GM12878 (cell line): ENCODE data around the gene MACROD2. TPM values are rescaled to one million over a fixed set of nuclear protein-coding genes. Genes with fewer than 3 reads are reported as not detected.

ENCODE experiments used
- ATAC-seq: fragments of 200-7000 bp; cut with Tn5 transposase; 3 replicates; pipeline ENCODE4 v1.9.1; 2020; ENCODE audit warnings: mild to moderate bottlenecking, moderate library complexity
- BruUV-seq: library from RNA; stranded (reverse); fragments of 400-500 nt; replicated peaks from 2 replicates; lab custom pipeline; 2021; lab: Mats Ljungman, UMichigan
- CTCF ChIA-PET: fragments of 300-600 bp; sonication (Branson Sonifier 250); formaldehyde crosslinking; extraction: SDS; loops from one replicate; lab custom pipeline; 2021; ENCODE audit warnings: inconsistent platforms; lab: Yijun Ruan, JAX
- POLR2A ChIA-PET: fragments of 350-600 bp; formaldehyde crosslinking; extraction: SDS; loops from one replicate; lab custom pipeline; 2021; ENCODE audit warnings: inconsistent platforms; lab: Charles Lee
- RAD21 ChIA-PET: fragments of 300-600 bp; sonication (Branson Sonifier 250); formaldehyde crosslinking; loops from one replicate; lab custom pipeline; 2023; ENCODE audit warnings: antibody characterized with exemption; ENCODE audit not compliant: unreplicated experiment; lab: Charles Lee
- SMC1A ChIA-PET: fragments of 300-600 bp; sonication (Branson Sonifier 250); formaldehyde crosslinking; loops from one replicate; lab custom pipeline; 2023; ENCODE audit not compliant: unreplicated experiment, uncharacterized antibody; lab: Charles Lee
- DNase-seq: peaks from one replicate; pipeline ENCODE4 v3.0.0-alpha.2; 2011; ENCODE audit warnings: low read depth, low spot score
- FAIRE-seq: peaks from 3 replicates; lab custom pipeline; 2011; peaks lifted over from hg19 to GRCh38; lab: Jason Lieb, UNC
- H2AFZ ChIP-seq: 2 replicates; pipeline ENCODE4 v1.6.0; 2011; ENCODE audit warnings: low read depth, low read length, control low read depth; ENCODE audit not compliant: control insufficient read depth
- H3K27ac ChIP-seq: 2 replicates; pipeline ENCODE4 v1.5.1; 2011; ENCODE audit warnings: control low read depth; ENCODE audit not compliant: control insufficient read depth, insufficient read depth
- H3K27me3 ChIP-seq, 2 experiments: replicated peaks in 1 of 2; 2 replicates each; pipeline versions ENCODE4 v1.6.0 to v1.6.1; 2011; ENCODE audit warnings: low read length in 1 of 2; ENCODE audit not compliant: control insufficient read depth in 2 of 2, insufficient read depth in 2 of 2
- H3K36me3 ChIP-seq, 2 experiments: 2 replicates each; pipeline ENCODE4 v1.5.1; 2011; ENCODE audit warnings: low read length in 1 of 2; ENCODE audit not compliant: control insufficient read depth in 2 of 2, insufficient read depth in 2 of 2
- H3K4me1 ChIP-seq: 2 replicates; pipeline ENCODE4 v1.6.1; 2011; ENCODE audit warnings: mild to moderate bottlenecking, low read length, moderate library complexity, mixed read lengths; ENCODE audit not compliant: control insufficient read depth, insufficient read depth
- H3K4me2 ChIP-seq: 2 replicates; pipeline ENCODE4 v1.6.0; 2011; ENCODE audit warnings: control low read depth; ENCODE audit not compliant: control insufficient read depth, insufficient read depth
- H3K4me3 ChIP-seq: fragments of 200-600 bp; sonication (generic); 2 replicates; pipeline ENCODE4 v1.5.1; 2016
- H3K79me2 ChIP-seq: 2 replicates; pipeline ENCODE4 v1.6.0; 2011; ENCODE audit warnings: low read length; ENCODE audit not compliant: control insufficient read depth, insufficient read depth
- H3K9ac ChIP-seq: 2 replicates; pipeline ENCODE4 v1.8.0; 2011; ENCODE audit warnings: low read length, control low read depth, mixed read lengths; ENCODE audit not compliant: control insufficient read depth, insufficient read depth
- H3K9me3 ChIP-seq: replicated peaks from 3 replicates; pipeline ENCODE4 v1.5.1; 2011; ENCODE audit warnings: mild to moderate bottlenecking, low read length; ENCODE audit not compliant: control insufficient read depth, insufficient read depth
- H4K20me1 ChIP-seq: 2 replicates; pipeline ENCODE4 v1.6.0; 2011; ENCODE audit not compliant: control insufficient read depth, insufficient read depth
- FOXK2 ChIP-seq: fragments of 450-650 bp; IDR thresholded peaks from 2 replicates; pipeline ENCODE4 v1.6.1; 2017; ENCODE audit warnings: mild to moderate bottlenecking, moderate library complexity
- IKZF2 ChIP-seq, 2 experiments: fragments of 450-650 bp; IDR thresholded peaks; 2 replicates each; pipeline ENCODE4 v1.6.1; 2017; ENCODE audit warnings: mild to moderate bottlenecking in 2 of 2, moderate library complexity in 2 of 2
- KAT2A ChIP-seq: conservative IDR thresholded peaks from 2 replicates; pipeline ENCODE4 v1.6.1; 2011; ENCODE audit warnings: low read depth, low read length; ENCODE audit not compliant: control insufficient read depth
- PBX3 ChIP-seq: IDR thresholded peaks from 2 replicates; pipeline ENCODE4 v1.6.1; 2011; ENCODE audit warnings: mild to moderate bottlenecking, low read depth, low read length, moderate library complexity; ENCODE audit not compliant: insufficient replicate concordance
- PRDM15 ChIP-seq: fragments of 450-650 bp; formaldehyde crosslinking; IDR thresholded peaks from 2 replicates; pipeline ENCODE4 v1.4.0; 2020; ENCODE audit warnings: mild to moderate bottlenecking, moderate library complexity
- SPI1 ChIP-seq: IDR thresholded peaks from 2 replicates; pipeline ENCODE4 v1.6.1; 2011; ENCODE audit warnings: low read depth, mild to moderate bottlenecking, low read length, moderate library complexity, borderline replicate concordance; ENCODE audit not compliant: insufficient read depth
- WGBS: methylation state at CpG from one replicate; pipeline ENCODE4 v1.1.6; 2016; ENCODE audit warnings: low lambda C conversion rate; ENCODE audit not compliant: insufficient replicate concordance, insufficient coverage; ENCODE audit errors: missing lambda C conversion rate; 5-methylcytosine and 5-hydroxymethylcytosine counted together
- in situ Hi-C: fragments of 300-500 bp; cut with MboI; formaldehyde crosslinking; loops from 9 replicates; pipeline ENCODE4 v1.14.3; 2018; ENCODE audit warnings: mixed read lengths
- intact Hi-C: fragments of 100-400 bp; cut with micrococcal nuclease; formaldehyde crosslinking; loops from one replicate; pipeline ENCODE4 v1.14.2; 2022; ENCODE audit not compliant: unreplicated experiment
- polyA plus RNA-seq, 11 experiments: library from polyadenylated mRNA; depleted of rRNA in 4 of 11; unstranded in 6 of 11; stranded (reverse) in 5 of 11; fragments of >200 nt; fragmentation: Nextera tagmentation in 4 of 11; fragmentation: Illumina TruSeq in 1 of 11; extraction: Ambion mirVana in 4 of 11; extraction: Trizol in 1 of 11; gene quantifications; 1 replicate in 1 of 11; 2 replicates in 10 of 11; pipeline versions ENCODE4 v1.2.1 to v1.2.3, GENCODE V29; 2011 to 2016; ENCODE audit warnings: inconsistent platforms in 2 of 11, missing spikeins in 2 of 11, low read depth in 1 of 11
- total RNA-seq, 4 experiments: library from RNA; depleted of rRNA in 3 of 4; stranded (reverse); fragments of >200 nt in 3 of 4; fragmentation: Illumina TruSeq in 1 of 4; extraction: Trizol in 1 of 4; gene quantifications; 2 replicates each; pipeline versions ENCODE4 v1.2.1 to v1.2.3, GENCODE V29; 2013 to 2021

Gene MACROD2
- total and polyA plus RNA-seq, 10 of the 15 experiments (the other 5 are each of a cell fraction or from before 2014, with no cell fraction given), result 1.1 to 21.5 (median 2.2) TPM

- no peak for TF ChIP-seq PBX3
Observed at GRCh38 chr20:15449061-15449460, 1453.7 kb downstream of the MACROD2 start (continued).

DNA sequence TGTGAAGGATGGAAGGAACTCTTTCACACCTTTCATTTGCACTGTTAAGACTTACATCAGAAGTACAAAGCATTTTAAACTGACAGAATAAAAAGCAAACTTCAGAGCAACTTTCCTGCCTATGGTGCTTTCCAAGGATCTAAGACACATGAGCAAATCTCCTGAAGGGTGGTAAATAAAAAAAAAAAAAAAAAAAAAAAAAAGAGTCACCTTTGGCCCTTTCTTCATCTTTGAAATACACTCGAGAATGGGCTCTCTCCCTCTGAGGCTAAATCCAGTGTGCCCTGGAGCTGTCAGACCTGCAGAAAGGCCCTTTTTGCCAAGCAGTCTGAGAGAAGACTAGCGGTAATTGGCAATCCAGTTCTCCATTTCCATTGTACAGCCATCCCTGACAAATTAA lies 1455.9 kb downstream of the MACROD2 start:
- no peaks in the 10 kb centered on the region for H3K4me1 ChIP-seq
- H3K79me2 ChIP-seq, result no peaks in the 10 kb centered on the region
- intact Hi-C loops, result no loop called here
- H2AFZ ChIP-seq, result no peak overlapping the region
- ATAC-seq (no peak), FAIRE-seq (no peak), DNase-seq (no peak)
- BruUV-seq, result no TSS peak
- in situ Hi-C loops, result no loop called here
- CTCF ChIA-PET, result no interaction called here
- no peak for TF ChIP-seq IKZF2 (IDR thresholded peaks at IDR 0.05)
- no peak for TF ChIP-seq FOXK2
- no peak for TF ChIP-seq KAT2A
- TF ChIP-seq SPI1, result no peak
- no peak for TF ChIP-seq PRDM15 (CRISPR knock-in tag)
- no peak overlapping the region for H3K4me3 ChIP-seq
- no peaks in the 10 kb centered on the region; a peak in 1 of 4 replicates for H3K27me3 ChIP-seq
- RAD21 ChIA-PET, result no interaction called here
- 50% methylated on average over 2 of the region's 2 CpGs for WGBS
- no peaks in the 10 kb centered on the region; the same call in 2 of the 3 replicates for H3K9me3 ChIP-seq
- H3K27ac ChIP-seq, result no peak overlapping the region
- H3K9ac ChIP-seq, result no peak overlapping the region
- POLR2A ChIA-PET, result no interaction called here
- no peaks in the 10 kb centered on the region for H4K20me1 ChIP-seq
- SMC1A ChIA-PET, result no interaction called here
- H3K36me3 ChIP-seq, result no peaks in the 10 kb centered on the region
- no peak overlapping the region for H3K4me2 ChIP-seq
